GM12874 (cell line): Measurements from ENCODE around the gene H2AZ2.

Source experiments
- CTCF ChIP-seq: IDR thresholded peaks from 2 replicates; pipeline ENCODE4 v1.5.1; 2011; ENCODE audit warnings: low read depth, mild to moderate bottlenecking, control low read depth, low read length, moderate library complexity; ENCODE audit not compliant: insufficient read depth

H2AZ2 gene

GRCh38 chr7:44854644-44855364 lies 6.9 kb upstream of the H2AZ2 start:
- no peak for TF ChIP-seq CTCF

GRCh38 chr7:44853391-44853790 lies 5.5 kb upstream of the H2AZ2 start:
- no peak for TF ChIP-seq CTCF

GRCh38 chr7:44852590-44852989 lies 4.7 kb upstream of the H2AZ2 start:
- TF ChIP-seq CTCF = no peak

- no peak for TF ChIP-seq CTCF
These were observed 2.1 kb upstream of the H2AZ2 start for GRCh38 chr7:44849885-44850544.

- no peak for TF ChIP-seq CTCF
These were observed 1.5 kb upstream of the H2AZ2 start for GRCh38 chr7:44849259-44849884.

GRCh38 chr7:44847509-44847919 lies 373 bp downstream of the H2AZ2 start:
- TF ChIP-seq CTCF = peak; percentile 94

- TF ChIP-seq CTCF = no peak
These were observed 925 bp downstream of the H2AZ2 start for GRCh38 chr7:44846816-44847508.
